Measurements from ENCODE around the gene LYPLA2.
"Not testable (repeated sequence)": the region's sequence is repeated elsewhere in the genome, so short reads cannot be mapped to it uniquely, and the experiment has no call there.

LYPLA2 gene

GRCh38 chr1:23777979-23778814, 12.7 kb upstream of the LYPLA2 start, which contains the start of gene PITHD1:
TSS of gene PITHD1 (plus strand) at chr1:23778418. CDS start at chr1:23778516, 98 bp downstream.
- peak; percentile 46 to 74 for DNase-seq (ENCODE audit: low read depth in 1 of 2, low spot score in 1 of 2)

GRCh38 chr1:23779826-23780371, 11.0 kb upstream of the LYPLA2 start:
- no peak for DNase-seq (ENCODE audit: low read depth in 1 of 2, low spot score in 1 of 2)

- DNase-seq (ENCODE audit: low read depth in 1 of 2, low spot score in 1 of 2) = not testable (repeated sequence)
Observed at GRCh38 chr1:23783141-23783540, 7.8 kb upstream of the LYPLA2 start.

DNA sequence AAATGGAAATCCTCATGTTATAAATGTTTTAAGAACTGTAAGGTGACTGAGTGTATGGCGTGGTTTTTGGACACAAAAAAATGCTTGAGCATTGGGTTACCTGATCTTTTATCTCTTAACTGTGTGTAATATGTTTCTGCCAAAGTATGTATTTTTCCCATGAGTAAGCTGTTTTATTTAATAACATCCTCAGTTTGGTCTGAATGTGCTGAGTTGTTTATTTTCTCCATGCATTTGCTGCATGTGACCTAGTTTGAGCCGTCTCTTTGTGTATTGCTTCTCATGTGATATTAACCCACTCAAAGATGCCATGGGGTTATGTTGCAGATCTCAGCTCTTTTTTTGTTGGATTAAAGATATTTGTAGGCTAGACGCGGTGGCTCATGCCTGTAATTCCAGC, 6.1 kb upstream of the LYPLA2 start:
- DNase-seq (ENCODE audit: low read depth in 1 of 2, low spot score in 1 of 2) = no peak

- DNase-seq (ENCODE audit: low read depth in 1 of 2, low spot score in 1 of 2) = no peak
Observed at GRCh38 chr1:23787701-23788100, 3.2 kb upstream of the LYPLA2 start.

GRCh38 chr1:23788695-23789094, 2.2 kb upstream of the LYPLA2 start:
- DNase-seq (ENCODE audit: low read depth in 1 of 2, low spot score in 1 of 2) = no peak

GRCh38 chr1:23791516-23792047, 637 bp downstream of the LYPLA2 start:
- no peak for DNase-seq (ENCODE audit: low read depth in 1 of 2, low spot score in 1 of 2)

GRCh38 chr1:23792151-23792945, 1.4 kb downstream of the LYPLA2 start:
- no peak for DNase-seq (ENCODE audit: low read depth in 1 of 2, low spot score in 1 of 2)

DNA sequence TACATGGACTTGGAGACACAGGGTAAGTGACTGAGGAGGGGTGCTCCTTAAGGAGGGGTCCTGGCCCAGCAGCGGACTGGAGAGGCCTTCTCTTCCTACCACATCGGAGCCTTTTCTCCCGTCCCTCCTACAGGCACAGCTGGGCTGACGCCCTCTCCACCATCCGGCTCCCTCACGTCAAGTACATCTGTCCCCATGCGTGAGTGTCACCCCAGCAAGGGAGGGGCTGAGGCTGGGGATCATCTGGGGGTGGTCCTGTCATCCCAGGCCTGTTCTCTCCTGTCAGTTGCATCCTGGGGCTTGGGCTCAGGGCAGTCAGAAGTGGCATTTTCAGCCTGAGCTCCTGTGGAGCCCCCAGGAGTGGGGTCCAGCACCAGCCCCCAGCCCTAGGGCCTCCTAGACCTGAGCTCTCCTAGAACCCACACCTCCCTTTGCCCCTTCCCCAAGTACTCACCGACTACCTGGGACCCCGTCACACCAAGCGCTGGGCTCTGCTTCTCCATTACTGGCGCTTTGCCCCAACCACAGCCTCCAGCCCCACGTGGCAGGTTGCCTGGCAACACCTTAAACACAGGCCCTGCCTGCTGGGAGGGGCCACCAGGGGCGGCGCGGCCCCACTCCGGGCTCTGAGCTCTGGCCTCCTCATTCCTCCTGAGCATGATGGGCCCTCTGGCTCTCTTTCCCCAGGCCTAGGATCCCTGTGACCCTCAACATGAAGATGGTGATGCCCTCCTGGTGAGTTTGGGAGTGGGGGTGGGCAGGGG, 2.3 kb downstream of the LYPLA2 start:
- no peak for DNase-seq (ENCODE audit: low read depth in 1 of 2, low spot score in 1 of 2)

DNA sequence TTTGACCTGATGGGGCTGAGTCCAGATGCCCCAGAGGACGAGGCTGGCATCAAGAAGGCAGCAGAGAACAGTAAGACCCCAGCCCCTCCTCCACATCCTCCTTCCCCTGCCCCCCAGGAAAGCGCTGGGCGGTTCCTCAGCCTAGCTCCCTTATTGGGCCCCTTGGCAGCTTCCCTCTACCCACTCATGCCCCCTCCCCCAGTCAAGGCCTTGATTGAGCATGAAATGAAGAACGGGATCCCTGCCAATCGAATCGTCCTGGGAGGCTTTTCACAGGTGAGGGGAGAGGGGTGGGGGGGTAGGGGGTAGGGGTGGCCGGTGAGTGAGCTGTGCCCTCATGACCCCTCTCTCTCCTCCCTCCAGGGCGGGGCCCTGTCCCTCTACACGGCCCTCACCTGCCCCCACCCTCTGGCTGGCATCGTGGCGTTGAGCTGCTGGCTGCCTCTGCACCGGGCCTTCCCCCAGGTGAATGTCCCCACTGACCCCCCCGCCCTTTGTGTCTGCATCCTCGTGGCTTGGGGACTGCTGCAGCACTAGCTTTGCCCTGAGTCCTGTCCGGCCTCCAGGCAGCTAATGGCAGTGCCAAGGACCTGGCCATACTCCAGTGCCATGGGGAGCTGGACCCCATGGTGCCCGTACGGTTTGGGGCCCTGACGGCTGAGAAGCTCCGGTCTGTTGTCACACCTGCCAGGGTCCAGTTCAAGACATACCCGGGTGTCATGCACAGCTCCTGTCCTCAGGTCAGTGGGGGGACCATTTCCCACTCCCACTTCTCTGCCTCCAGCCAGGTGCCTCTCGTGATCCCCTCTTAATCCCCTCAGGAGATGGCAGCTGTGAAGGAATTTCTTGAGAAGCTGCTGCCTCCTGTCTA, 3.2 kb downstream of the LYPLA2 start:
- no peak for DNase-seq (ENCODE audit: low read depth in 1 of 2, low spot score in 1 of 2)

- not testable (repeated sequence) for DNase-seq (ENCODE audit: low read depth in 1 of 2, low spot score in 1 of 2)
Observed at GRCh38 chr1:23794732-23795182, 3.8 kb downstream of the LYPLA2 start.

DNA sequence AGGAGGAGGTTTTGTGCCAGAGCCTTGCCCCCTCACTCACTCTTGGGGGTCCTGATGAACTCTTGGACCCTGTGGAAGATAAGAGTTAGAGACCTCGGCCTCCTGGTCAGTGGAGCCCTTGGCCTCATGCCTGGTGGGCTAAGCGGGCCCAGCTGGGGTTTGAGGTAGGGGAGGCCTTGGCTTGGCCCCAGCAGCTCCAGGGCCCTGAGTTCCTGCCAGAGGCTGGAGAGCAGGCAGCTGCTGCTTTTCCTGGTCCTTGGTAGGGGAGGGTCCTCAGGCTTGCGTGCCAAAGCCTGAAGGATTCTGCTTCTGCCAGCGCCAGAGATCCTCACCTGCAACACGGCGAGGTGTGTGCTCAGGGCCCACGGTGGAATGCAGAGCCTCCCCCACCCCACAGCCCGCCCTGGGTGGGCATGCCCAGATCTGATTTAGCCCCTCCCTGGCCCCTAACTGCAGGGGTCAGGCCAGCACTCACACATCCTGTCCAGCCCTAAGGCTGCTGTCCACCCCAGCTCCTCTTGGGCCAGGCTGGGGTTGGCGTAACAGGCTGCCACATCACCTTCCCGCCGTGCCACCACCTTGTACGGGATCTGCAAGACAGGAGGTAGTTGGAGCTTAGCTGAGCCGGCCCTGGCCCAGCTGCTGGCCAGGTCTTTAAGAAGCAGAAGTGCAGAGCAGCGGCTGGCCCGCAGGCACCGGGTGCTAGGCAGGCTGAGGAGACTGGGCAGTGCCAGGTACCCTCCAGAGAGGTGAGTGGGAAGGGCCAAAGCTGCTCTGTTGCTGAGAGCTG, 4.9 kb downstream of the LYPLA2 start:
- DNase-seq (ENCODE audit: low read depth in 1 of 2, low spot score in 1 of 2) = no peak

DNA sequence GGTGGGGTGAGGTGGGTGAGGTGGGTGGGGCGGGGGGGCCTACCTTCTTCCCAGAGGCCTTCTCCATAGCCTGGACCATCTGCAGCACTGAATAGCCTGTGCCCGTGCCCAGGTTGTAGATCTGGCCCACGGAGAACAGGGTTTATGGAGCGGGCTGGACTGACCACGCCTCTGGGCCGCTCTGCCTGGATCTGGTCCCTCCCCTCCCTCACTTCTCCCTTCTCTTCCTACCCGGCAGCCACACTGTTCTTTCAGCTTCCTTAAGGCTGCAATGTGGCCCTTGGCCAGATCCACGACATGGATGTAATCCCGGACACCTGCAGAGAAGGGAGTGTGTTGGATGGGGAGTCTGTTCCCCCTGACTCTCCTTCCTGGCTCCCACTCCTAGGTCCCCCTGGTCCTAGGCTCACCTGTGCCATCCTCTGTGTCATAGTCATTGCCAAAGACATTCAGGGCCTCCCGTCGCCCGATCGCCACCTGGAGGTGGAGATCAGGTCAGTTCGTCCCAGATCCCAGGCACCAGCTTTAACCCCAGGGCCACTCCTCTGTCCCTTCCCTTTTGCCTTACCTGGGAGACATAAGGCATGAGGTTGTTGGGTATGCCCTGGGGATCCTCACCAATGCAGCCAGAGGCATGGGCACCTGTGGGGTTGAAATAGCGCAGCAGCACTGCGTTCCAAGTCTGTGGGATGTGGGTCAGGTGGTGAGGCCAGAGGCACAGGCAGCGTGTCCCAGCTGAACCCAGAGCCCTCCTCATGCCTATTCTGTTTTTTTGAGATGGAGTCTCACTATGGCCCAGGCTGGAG, 5.7 kb downstream of the LYPLA2 start:
- DNase-seq (ENCODE audit: low read depth in 1 of 2, low spot score in 1 of 2) = no peak

DNA sequence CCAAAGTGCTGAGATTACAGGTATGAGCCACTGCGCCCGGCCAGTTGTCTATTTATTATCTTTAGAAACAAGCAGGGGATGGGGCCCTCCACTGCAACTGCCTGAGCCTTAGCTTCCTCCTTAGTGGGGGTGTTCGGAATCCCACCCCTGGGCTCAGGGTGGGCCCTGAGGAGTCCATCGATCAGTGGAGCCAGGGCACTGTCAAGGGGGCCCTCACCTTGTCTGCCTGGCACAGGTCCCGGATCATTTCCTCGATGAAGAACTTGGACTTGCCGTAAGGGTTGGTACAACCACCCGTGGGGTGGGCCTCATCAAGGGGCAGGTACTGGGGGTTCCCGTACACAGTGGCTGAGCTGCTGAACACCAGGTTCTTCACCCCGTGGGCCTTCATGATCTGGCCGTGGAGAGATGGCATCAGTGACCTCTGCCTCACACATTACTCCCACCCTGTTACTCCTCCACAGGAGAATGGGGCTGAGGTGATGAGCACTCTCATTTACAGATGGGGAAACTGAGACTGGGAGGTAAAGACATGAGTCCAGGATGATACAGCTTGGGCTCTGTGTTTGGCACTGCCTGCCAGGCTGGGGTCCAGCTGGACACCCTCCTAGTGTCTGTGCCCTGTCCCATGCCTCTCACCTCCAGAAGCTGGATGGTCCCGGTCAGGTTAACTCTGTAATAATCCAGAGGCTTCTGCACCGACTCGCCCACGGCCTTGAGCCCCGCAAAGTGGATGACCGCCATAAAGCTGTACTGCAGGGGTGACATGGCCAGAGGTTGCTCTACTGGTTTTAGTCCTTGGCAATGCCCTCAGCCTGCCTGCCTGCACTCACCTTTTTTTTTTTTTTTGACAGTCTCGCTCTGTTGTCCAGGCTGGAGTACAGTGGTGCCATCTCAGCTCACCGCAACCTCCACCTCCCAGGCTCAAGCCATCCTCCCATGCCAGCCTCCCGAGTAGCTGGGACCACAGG, 6.8 kb downstream of the LYPLA2 start:
- DNase-seq (ENCODE audit: low read depth in 1 of 2, low spot score in 1 of 2) = no peak

- no peak for DNase-seq (ENCODE audit: low read depth in 1 of 2, low spot score in 1 of 2)
Observed at GRCh38 chr1:23798662-23799142, 7.8 kb downstream of the LYPLA2 start.

GRCh38 chr1:23799255-23799569, 8.3 kb downstream of the LYPLA2 start:
- DNase-seq (ENCODE audit: low read depth in 1 of 2, low spot score in 1 of 2) = no peak

Data from activated T-helper 1 cell treated with anti-CD3 and anti-CD28 coated beads, Interleukin-2, amount 50 U/mL, for 16 hours (primary cell).